HG03196 (cell line): ENCODE measurements around the gene ETFA.
"Not testable (repeated sequence)": the region's sequence is repeated elsewhere in the genome, so short reads cannot be mapped to it uniquely, and the experiment has no call there.

ENCODE experiments used
- ATAC-seq: cut with Tn5 transposase; IDR thresholded peaks from one replicate; pipeline ENCODE4 v1.9.1; 2021; ENCODE audit not compliant: unreplicated experiment

The ETFA gene

DNA sequence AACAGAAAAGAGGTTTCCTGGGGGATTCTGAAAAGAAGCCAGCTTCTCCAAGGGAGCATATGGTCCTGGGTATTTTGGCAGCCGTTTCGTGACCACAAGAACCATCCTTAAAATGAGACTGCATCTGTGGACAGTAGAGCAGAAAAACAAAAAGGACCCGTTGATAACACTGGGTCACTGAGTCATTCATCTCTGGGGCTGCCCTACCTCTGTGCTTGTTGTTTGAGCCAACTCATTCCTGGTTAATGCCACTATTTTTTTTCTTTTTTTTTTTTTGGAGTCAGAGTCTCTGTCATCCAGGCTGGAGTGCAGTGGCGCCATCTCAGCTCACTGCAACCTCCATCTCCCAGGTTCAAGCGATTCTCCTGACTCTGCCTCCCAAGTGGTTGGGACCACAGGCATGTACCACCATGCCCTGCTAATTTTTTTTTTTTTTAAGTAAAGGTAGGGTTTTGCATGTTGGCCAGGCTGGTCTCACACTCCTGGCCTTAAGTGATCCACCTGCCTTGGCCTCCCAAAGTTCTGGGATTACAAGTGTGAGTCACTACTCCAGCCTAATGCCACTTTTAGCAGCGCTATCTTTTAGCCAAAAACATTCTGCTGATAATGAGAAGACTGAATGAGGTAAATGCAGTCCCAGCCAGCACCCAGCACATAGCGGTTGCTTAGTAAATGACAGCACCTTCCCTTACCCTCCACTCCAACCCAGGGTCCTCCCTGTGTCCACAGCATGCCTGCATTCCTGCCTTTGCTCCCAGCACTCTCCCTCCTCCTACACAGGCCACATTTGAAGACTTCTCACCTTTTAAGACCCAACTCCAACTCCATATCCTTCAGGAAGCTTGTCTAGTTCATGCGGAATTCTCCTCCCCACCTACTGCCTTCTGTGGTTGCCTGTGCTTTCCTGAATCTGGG, 16.2 kb upstream of the ETFA start:
- ATAC-seq: no peak

DNA sequence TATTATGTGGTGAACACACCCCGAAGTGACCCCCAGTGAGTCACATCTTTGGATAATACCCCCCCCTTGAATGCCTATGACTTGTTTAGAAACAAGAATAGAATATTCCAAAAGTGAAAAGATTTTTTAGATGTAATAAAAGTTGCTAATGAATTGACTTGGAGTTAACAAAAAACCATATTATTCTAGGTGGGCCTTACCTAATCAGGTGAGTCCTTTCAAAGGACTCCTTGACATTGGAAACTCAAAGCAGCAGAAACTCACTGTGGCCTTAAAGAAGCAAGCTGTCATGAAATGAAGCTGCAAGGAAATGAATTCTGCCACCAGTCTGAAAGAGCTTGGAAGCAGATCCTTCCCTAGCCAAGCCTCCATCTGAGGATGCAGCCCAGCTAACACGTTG, 14.4 kb upstream of the ETFA start:
- ATAC-seq: no peak

DNA sequence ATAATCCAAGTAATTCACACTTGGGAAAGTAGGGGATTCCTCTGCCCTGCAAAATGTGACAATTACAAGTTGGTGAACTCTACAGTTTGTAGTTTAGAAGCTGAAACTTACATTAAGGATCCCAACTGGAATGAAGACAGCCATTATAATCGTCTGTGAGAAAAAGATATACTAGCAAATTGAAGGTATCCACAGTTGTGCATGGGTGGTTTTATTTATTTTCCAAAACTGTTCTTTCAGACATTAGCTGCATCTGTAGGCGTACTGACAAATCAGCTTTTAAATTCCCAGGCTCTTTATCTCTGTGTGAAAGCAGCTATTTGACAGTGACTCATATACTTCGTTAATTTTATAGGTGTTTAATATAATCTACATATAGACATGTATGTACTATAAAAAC, 12.8 kb upstream of the ETFA start:
- ATAC-seq: no peak

DNA sequence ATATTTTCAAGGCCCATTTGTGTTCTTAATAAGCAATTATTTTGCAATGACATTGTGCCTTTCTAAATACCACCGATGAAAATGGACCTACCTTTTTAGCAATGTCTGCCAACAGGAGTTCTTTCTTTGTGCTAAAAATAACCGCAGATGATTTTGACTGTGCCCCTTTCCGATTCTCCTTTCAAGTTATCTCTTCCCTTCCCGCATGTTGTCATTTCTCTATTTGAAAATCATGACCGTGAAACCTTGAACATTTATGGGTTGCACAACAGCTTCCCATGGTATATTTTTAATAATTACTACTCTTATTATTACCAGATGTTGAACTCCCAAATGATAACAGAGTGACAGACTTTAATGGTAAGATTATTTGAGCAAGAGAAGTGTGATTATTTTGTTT, 10.3 kb upstream of the ETFA start:
- ATAC-seq: no peak

DNA sequence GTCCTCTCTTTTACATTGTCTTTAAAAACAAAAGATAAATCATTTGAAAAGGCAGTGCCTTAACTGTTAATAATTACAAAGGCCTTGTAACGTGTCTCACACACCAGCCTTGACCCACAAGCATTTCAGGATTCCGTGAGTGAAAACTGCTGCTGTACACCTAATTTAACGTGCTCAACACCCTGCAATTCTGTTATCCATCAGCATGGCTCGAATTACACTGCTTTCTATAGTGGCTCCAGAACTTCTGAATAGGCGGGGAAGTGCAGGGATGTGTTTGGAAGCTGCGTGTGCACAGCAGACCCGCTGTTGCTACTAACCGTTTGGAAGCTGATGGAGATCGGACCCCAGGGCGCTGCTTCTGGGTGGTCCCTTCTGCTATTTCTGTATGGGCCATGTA, 9.9 kb upstream of the ETFA start:
- ATAC-seq: no peak

DNA sequence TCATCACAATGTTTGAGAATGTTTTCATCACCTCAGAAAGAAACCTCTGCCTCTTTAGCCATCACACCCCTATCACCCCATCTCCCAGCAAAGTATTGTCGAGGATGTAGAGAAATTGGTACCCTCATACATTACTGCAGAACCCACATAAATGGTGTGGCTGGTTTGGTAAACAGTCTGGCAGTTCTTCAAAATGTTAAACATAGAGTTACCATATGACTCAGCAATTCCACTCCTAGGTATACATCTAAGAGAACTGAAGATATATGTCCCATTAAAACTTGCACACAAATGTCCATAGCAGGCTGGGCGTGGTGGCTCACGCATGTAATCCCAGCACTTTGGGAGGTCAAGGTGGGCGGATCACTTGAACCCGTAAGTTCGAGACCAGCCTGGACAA, 8.7 kb upstream of the ETFA start:
- ATAC-seq: no peak

DNA sequence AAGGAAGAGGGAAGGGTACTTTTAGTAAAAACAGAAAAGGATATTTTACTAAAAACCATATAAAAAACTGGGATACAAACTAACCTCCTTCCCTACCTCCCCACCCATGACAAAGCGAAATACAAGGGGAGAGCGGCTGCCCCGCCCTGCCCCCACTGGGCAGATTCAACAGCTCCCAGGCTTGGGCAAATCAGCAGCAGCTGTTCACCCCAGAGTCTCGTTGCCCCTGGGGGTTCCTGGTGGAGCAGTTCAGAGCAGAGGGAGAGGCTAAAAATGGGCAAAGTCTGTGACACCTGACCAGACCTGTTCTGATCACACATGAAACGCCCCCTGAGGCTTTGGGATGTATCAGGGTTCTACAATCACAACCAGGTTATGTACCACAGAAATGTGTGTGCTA, 2.5 kb upstream of the ETFA start:
- no peak for ATAC-seq

DNA sequence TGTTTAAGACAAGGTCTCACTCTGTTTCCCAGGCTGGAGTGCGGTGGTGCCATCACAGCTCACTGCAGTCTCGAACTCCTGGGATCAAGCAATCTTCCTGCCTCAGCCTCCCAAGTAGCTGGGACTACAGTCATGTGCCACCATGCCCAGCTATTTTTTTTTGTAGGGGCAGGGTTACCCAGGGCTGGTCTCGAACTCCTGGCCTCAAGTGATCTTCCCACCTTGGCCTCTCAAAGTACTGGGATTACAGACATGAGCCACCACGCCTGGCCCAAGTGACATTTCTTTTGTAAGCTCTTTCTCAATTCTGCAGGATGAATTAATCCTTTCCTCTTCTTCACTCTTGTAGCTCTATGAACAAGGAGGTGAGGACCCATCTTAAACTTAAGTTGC, 1.9 kb upstream of the ETFA start:
- not testable (repeated sequence) for ATAC-seq

DNA sequence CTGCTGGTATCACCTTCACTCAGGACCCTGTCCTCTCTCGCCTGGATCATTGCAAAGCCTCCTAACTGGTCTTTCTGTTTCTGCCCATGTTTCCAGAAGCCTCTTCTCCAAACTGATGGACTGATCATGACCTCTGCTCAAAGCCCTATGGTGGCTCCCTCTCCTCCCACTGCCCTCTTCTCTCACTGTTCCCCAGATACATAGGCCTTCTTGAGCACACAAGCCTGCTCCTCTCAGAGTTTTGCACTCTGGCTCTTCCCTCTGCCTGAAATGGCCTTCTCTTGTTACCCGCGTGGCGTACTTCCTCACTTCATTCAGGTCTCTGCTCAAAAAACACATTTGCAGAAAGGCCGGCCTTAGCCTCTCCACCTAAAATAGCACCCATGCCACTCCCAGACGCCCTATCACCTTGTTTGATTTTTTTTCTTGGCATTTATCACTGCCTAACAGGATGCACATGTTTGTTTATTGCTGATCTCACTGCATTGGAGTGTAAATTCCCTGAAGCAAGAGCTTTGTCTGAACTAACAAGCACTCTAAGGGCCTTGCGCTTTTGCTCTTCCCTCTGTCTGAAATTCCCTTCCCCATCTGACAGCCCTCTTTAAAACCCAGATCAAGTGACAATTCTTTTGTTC, 1.4 kb upstream of the ETFA start:
- ATAC-seq: no peak

DNA sequence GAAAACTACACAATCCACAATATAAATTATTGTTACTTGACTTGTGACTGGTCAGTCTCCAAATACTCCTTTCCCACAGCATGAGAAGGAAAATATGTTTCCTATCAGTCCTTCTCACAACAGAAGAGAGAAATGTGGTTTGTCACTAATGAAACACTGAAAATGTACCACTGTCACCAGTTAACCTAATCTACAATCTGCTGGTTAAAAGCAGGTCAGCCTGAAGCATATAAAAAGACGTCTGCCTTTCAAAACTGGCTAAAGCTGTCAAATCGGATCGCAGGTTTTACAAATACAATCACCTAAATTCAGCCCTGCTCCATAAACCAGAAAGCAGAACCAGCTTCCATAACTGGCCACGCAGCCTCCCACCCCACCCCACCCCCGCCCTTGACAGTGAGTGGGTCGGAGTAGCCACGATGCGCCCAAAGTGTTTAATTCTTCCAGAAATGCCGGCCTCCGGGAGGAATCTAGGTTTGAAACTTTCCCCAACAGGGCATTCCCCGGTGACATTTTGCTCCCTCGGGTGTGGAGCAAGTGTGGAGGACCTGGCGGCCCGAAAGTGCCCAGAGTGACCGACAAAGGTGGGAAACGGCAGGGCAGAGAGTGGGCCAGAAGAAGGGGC, 682 bp downstream of the ETFA start:
- ATAC-seq: peak; percentile 6

DNA sequence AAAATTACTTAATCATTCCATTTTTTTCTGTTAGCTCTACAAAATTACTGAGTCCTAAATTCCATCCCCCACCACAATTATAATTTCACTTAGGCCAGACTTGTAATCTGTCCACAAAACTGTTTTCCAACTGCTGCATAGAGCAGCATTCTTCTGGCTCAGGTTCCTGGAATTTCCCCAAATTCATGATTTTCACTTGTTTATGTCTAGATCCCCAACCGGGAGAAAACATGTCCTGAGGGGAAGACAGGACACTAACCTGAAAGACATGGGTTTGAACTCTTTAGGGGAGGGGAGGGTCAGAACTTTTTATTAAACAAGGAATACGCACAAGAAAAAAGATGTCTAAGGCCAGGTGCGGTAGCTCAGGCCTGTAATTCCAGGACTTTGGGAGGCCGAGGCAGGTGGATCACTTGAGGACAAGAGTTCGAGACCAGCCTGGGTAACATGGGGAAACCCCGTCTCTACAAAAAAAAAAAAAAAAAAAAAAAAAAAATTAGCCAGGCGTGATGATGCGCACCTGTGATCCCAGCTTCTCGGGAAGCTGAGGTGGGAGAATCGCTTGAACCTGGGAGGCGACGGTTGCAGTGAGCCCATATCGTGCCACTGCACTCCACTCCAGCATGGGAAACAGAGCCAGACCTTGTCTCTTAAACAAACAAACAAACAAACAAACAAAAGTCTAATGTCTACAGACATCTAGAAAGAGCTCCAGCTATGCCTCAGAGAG, 1.5 kb downstream of the ETFA start:
- no peak for ATAC-seq

DNA sequence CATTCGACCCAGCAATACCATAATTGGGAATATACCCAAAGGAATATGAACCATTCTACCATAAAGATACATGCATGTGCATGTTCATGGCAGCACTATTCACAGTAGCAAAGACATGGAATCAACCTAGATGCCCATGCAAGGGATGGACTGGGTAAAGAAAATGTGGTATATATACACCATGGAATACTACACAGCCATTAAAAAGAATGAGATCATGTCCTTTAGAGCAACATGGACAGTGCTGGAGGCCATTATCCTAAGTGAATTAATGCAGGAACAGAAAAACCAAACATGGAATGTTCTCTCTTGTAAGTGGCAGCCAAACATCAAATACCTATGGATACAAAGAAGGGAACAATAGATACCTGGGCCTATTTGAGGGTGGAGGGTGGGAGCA, 7.4 kb downstream of the ETFA start:
- no peak for ATAC-seq

DNA sequence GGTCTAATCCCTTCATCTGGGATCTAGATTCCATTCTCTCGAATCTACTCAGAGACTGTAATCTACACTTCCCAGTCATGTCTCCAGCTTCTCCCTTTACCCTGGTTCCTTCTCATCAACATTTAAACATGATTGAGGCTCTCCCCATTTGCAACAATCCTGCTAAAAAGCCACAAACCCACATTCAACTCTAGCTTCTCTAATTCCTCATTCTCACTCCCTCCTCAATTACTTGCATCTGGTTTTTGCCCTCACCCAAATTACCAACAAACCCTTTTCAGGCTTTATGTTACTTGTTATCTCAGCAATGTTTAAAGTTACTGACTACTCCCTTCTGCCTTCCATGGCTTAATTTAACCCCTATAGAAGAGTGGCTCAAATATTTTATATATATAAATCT, 11.5 kb downstream of the ETFA start:
- ATAC-seq: no peak

DNA sequence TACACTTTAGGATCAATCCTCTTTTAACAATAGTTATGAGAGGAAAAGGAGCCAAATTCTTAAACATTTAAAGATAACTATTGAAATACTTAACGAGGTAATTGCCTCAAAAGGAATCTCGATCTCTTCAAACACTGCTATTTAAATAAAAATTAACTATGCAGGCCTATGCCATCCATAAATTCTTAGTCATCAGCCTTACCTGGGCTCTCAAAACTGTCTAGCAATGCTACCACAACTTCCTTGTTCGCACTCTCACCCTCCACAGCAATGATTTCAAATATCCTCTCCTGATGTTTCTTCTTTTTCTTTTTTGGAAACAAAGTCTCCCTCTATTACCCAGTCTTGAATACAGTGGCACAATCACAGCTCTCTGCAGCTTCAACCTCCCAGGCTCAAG, 12.3 kb downstream of the ETFA start:
- ATAC-seq: no peak

DNA sequence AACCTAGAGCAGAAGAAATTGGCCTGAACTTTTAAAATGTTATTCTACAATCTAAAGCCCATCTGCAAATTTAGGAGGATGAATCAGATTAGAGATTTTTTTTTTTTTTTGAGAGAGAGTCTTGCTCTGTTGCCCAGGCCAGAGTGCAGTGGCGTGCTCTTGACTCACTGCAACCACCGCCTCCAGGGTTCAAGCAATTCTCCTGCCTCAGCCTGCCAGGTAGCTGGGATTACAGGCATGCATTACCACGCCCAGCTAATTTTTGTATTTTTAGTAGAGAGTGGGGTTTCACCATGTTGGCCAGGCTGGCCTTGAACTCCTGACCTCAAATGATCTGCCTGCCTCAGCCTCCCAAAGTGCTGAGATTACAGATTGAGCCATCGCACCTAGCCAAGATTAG, 13.3 kb downstream of the ETFA start:
- ATAC-seq: not testable (repeated sequence)

DNA sequence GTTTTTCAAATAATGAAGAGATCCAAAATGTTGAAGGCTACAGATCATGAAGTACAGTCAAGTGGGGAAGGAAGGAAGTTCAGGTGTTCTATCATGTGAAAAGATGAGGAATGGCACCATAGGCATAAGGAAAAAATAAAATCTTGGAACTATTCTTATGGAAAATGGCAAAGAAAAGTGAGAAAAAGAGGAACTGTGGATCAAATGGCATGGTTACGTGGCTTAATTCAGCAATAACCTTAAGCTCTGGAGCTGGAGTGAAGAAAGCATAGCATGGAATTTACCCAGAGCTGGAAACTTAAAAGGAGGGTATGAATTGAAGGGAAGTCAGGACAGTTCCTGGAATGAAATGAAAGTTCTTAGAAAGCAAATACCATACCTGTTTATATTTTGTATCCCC, 14.4 kb downstream of the ETFA start:
- ATAC-seq: no peak

DNA sequence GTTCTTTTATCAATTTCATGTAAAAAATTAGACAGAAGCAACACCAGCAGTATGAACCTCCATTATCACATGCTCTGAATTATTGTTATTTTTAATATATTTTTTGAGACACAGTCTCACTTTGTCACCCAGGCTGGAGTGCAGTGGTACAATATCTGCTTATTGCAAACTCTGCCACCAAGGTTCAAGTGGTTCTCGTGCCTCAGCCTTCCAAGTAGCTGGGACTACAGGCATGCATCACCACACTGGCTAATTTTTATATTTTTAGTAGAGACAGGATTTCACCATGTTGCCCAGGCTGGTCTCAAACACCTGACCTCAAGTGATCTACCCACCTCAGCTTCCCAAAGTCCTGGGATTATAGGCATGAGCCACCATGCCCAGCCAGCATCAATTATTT, 16.8 kb downstream of the ETFA start:
- not testable (repeated sequence) for ATAC-seq

DNA sequence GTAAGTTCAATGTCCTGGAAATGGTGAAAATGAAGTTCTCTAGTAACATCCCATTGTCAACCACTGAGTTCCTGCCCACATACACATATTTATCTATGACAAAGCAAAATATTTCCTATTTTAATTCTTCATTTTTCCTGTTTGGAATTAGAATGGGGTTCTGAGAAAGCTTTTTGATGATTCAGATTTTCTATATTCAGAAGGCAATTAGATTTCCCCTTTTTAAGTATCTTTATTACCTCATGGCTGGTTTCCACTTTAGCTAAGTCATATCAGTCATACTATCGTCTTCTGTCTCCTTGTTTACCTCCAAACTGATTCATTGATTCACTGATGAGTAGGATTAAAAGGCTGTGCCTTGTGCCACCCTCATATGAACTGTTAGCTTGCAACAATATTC, 17.9 kb downstream of the ETFA start:
- no peak for ATAC-seq

DNA sequence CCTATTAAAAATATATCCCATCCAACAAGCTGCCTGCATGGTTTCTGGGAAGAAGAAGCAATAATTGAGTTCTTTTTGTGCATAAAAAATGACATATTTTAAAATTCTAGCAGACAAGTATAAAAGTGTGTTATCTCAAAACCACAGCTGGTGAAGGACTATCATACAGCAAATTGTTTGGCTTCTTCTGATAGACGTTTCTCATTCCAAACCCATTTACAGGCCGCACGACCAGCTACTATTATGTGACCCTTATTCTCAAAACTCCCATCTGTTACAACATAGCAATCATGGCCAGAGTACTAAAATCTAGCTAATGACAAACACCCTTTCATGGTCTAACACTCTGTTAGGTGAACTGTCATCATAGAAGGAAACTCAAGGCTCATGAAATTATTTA, 21.7 kb downstream of the ETFA start:
- ATAC-seq: no peak

DNA sequence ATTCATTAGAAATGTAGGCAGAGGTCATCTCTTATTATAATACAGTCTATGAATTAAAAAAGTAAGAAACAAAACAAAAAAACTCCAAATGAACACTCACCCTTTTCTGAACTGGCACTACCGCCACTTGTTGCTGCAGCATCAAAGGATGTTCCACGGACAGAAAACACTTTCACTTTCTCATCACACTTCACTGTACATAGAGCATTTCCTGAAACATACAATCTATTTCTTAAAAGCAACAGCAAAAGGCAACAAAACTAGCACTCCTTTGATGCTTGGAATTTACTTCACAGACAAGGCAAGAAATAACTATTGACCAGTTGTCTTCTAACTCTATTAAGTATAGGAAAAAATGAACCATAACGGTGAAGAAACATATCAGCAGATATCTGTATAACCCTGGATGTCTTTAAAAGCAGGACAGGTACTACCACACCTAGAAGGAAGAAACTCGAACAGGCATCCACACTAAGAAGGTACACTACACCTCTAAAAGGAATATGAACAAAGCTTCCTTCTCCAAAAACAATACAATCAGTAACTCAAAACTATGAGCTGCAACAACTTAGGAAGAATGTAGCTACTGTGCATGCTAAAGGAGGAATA, 24.9 kb downstream of the ETFA start:
- no peak for ATAC-seq

DNA sequence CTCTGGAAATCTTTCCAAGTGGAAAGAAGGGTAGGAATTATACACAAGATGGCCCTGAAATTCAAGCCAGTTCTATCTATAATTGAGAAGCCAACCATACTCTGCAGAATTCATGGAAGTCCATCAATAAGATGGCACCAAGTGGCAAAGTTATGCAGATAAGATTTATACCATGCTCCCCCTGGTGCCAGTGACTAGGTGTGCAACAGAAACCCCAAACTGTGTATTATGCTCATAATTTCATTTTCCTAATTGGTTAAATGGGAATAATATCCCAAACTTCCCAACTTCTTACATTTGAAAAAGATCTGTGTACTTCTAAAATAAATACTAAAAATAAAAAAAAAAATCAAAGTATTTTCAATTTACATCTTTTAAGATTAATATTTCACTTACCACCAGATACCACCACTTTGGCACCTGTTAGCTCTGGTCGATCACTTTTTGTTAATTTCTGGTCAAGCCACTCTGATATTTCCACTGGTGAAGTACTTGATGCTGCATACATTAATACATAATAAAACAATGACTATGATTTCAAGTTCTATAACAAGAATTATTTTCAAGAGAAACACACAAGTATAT, 25.9 kb downstream of the ETFA start:
- ATAC-seq: no peak
